ENCODE results near the gene SYS1.

SYS1 gene

GRCh38 chr20:45392733-45393132 is 29.8 kb downstream of the SYS1 start:
- no peak for DNase-seq

GRCh38 chr20:45394221-45395113 is 31.5 kb downstream of the SYS1 start:
- no peak for DNase-seq

GRCh38 chr20:45395114-45395415 is 32.1 kb downstream of the SYS1 start:
- no peak for DNase-seq

- no peak for DNase-seq
Observed at GRCh38 chr20:45399018-45399417, 36.1 kb downstream of the SYS1 start.

GRCh38 chr20:45400346-45401031 is 37.5 kb downstream of the SYS1 start:
- DNase-seq, result no peak

GRCh38 chr20:45402946-45403345 is 40.0 kb downstream of the SYS1 start:
- no peak for DNase-seq

- no peak for DNase-seq
Observed at GRCh38 chr20:45404438-45404837, 41.5 kb downstream of the SYS1 start.

GRCh38 chr20:45405571-45406259 is 42.8 kb downstream of the SYS1 start:
- no peak for DNase-seq

GRCh38 chr20:45406260-45407066 is 43.5 kb downstream of the SYS1 start:
- DNase-seq, result peak; percentile 24

- no peak for DNase-seq
Observed at GRCh38 chr20:45407067-45407745, 44.2 kb downstream of the SYS1 start.

GRCh38 chr20:45407783-45408645 is 45.1 kb downstream of the SYS1 start, which contains the start of gene DBNDD2:
Gene DBNDD2 (plus strand): TSS chr20:45408289. CDS start chr20:45408468, 179 bp downstream.
- DNase-seq, result no peak

- no peak for DNase-seq
Observed at GRCh38 chr20:45408646-45409213, 45.8 kb downstream of the SYS1 start.

GRCh38 chr20:45409521-45410272 is 46.7 kb downstream of the SYS1 start:
- DNase-seq, result no peak

GRCh38 chr20:45410887-45411286 is 47.9 kb downstream of the SYS1 start:
- DNase-seq, result no peak

- no peak for DNase-seq
Observed at GRCh38 chr20:45412653-45413052, 49.7 kb downstream of the SYS1 start.

- no peak for DNase-seq
Observed at GRCh38 chr20:45413479-45413878, 50.5 kb downstream of the SYS1 start.

GRCh38 chr20:45415822-45416637 is 53.1 kb downstream of the SYS1 start, which contains the start of gene PIGT:
Gene PIGT (plus strand): TSS chr20:45416141. CDS start chr20:45416157, 16 bp downstream.
- DNase-seq, result peak; percentile 91

GRCh38 chr20:45416917-45417316 is 54.0 kb downstream of the SYS1 start:
- DNase-seq, result no peak
